ENCODE measurements around the gene FOXP1.

FOXP1 gene

GRCh38 chr3:71564361-71564760 is 19.2 kb downstream of the FOXP1 start:
- TF ChIP-seq ZNF274 (IDR thresholded peaks at IDR 0.05; ENCODE audit: low read depth, low read length) = no peak
- no peak overlapping the region for H3K4me3 ChIP-seq (ENCODE audit: low read length)

DNA sequence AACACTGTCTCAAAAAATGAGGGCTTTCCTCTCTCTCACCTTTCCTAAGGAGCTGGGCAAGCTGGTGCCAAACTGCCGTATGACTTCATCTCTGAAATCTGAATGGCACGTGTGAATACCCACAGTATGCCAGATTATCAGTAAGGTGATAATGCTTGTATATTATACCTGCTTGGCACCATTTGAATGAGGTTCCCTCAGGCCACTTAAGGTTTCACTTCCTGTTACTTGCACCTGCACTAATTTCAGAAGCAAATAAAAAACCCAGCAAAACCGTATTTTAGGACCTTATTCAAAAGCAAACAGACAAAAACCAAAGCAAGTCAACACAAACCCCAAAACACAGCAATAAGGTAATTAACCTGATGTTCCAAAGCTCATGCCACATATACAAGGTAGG is 19.7 kb downstream of the FOXP1 start:
- TF ChIP-seq ZNF274 (IDR thresholded peaks at IDR 0.05; ENCODE audit: low read depth, low read length) = no peak
- H3K4me3 ChIP-seq (ENCODE audit: low read length) = no peak overlapping the region

DNA sequence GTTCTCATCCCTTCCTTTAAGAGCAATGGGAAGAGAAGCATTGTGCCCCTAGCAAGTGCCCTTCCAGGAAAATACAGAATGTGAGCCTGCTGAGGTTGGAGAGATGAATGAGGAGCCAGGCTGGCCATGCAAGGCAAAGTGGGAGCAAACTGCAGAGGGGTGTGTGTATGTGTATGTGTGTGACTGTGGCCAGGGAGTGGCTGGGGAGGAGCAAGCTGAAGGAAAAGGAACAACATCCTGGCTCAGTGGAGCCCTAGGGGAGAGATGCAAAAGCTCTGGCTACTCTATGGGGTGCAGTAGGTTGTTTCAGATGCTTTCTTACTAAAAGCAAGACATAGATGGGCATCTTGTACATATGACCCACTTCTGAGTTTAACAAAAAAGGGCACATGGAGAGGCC is 20.6 kb downstream of the FOXP1 start:
- H3K4me3 ChIP-seq (ENCODE audit: low read length) = no peak overlapping the region
- no peak for TF ChIP-seq ZNF274 (IDR thresholded peaks at IDR 0.05; ENCODE audit: low read depth, low read length)

DNA sequence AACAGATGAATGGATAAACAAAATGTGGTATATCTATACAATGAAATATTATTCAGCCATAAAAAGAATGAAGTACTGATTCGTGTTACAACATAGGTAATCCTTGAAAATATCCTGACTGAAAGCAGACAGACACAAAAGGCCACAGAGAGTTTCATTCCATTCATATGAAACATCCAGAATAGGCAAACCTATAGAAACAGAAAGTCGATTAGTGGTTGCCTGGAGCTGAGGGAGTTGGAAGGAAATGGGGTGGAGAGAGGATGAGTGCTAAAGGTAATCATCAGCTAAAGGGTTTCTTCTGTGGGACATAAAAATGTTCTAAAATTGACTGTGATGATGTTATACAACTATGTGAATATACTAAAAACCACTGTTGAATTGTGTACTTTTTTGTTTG is 22.9 kb downstream of the FOXP1 start:
- TF ChIP-seq ZNF274 (IDR thresholded peaks at IDR 0.05; ENCODE audit: low read depth, low read length) = no peak
- H3K4me3 ChIP-seq (ENCODE audit: low read length) = no peak overlapping the region

GRCh38 chr3:71559578-71560162 is 23.9 kb downstream of the FOXP1 start:
- no peak for TF ChIP-seq ZNF274 (IDR thresholded peaks at IDR 0.05; ENCODE audit: low read depth, low read length)
- H3K4me3 ChIP-seq (ENCODE audit: low read length) = no peak overlapping the region

DNA sequence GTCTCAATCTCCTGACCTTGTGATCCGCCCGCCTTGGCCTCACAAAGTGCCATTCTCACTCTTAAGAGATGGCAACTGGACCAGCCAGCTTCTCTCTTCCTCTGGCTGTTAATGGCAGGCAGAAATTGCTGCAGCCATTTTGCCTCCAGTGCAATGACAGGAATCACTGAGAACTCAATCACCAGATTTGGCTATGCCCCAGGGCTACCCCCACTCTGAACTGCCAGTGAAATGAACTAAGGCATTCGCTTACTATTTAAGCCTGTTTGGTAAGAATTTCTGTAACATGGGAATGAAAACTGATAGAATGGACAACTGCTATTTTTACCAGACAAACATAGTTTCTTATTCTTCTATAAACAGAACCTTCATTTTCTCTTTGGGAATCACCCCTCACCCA is 24.5 kb downstream of the FOXP1 start:
- no peak for TF ChIP-seq ZNF274 (IDR thresholded peaks at IDR 0.05; ENCODE audit: low read depth, low read length)
- H3K4me3 ChIP-seq (ENCODE audit: low read length) = no peak overlapping the region

GRCh38 chr3:71554649-71555048 is 28.9 kb downstream of the FOXP1 start:
- no peak overlapping the region for H3K4me3 ChIP-seq (ENCODE audit: low read length)
- no peak for TF ChIP-seq ZNF274 (IDR thresholded peaks at IDR 0.05; ENCODE audit: low read depth, low read length)

GRCh38 chr3:71551311-71551919 is 32.1 kb downstream of the FOXP1 start:
- TF ChIP-seq ZNF274 (IDR thresholded peaks at IDR 0.05; ENCODE audit: low read depth, low read length) = no peak
- no peak overlapping the region for H3K4me3 ChIP-seq (ENCODE audit: low read length)

DNA sequence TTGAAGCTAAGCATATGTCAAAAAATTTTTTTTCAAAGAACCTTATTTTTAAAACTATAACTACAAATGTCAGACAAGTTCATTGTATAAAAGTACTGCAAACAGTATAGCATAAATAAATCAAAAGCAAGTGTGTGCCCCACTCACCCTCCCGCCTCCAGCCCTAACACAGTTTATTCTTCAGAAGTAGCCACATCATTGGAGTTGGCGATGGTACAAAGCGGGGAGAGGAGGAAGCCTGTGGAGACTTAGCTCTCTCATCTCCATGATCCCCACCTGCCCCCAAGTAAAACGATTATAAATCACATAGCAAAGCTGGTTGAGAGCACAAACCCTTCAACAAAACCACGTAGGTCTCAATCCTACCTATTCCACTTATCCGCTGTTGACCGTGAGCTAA is 33.6 kb downstream of the FOXP1 start:
- no peak for TF ChIP-seq ZNF274 (IDR thresholded peaks at IDR 0.05; ENCODE audit: low read depth, low read length)
- no peak overlapping the region for H3K4me3 ChIP-seq (ENCODE audit: low read length)

DNA sequence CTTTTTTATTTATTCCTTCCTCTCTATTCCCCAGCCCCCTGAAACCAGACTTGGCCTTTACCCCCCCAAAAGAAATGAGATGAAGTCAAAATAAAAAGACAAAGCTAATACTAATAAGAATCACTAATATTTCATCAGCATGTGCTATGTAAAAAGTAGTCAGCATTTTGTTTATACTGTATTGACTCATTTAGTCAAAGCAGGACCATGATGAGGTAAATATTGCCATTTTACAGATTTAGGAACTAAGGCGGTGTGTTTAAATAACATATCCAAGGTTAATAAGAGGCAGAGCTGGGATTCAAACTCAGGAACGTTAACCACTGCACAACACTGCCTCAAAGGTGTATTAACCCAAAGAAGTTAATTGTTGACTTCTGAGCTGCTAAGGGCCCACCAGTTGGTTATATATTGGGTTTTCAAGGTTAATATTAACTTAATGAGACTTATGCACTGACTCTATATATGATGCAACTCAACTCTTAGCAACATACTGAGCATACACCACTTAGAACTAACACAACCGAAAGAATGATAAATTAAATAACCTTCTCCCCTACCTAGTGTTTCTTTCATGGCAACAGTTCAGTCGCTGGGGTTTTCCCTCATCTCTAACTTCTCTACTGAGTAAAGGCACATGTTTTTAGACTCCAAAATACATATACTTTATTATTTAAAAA is 34.7 kb downstream of the FOXP1 start:
- no peak for TF ChIP-seq ZNF274 (IDR thresholded peaks at IDR 0.05; ENCODE audit: low read depth, low read length)

DNA sequence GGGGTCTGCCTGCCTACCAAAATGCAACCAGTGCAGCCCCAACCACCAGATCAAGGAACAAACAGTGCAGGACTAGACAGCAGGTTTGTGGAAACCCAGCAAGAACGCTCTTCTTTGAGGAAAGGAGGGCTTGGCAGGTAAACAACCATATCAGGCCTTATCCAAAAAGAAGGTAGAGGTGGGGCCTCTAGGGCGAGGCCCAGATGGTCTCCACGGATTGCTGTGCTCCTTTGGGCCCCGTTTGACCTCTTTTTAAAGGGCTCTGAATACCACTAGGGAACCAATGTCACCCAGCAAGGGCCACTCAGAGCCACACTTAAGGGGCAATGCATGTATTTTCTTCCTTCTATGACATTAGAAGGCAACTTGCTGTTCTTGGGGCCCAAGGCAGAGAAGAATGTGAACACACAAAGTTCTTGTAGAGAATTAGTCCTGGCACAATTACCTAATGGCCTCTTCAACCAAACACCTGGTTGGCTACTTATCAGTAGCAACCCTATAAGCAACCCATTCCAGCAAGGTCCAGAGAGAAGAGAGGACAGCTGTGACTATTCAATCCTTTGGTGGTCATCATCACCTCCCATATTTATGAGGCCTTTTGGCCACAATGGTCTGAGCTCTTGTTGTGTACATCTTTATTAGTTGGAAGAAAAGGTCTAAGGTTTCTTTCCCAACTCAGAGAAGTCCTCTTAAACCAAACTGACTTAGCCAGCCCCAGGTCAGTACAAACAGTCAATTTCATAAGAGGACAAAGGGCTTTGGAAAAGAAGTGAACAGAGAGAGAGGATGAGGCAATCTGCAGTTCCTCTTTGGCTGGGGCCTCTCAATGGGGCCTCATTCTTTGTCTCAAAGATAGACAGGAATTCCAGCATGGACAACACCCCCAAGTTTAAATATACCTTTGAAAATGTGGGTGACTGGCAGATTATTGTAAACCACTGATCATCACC is 36.0 kb downstream of the FOXP1 start:
- no peak overlapping the region for H3K4me3 ChIP-seq (ENCODE audit: low read length)
- TF ChIP-seq ZNF274 (IDR thresholded peaks at IDR 0.05; ENCODE audit: low read depth, low read length) = no peak

More for the DNA sequence above, 34.7 kb downstream of the FOXP1 start:
- no peak overlapping the region for H3K4me3 ChIP-seq (ENCODE audit: low read length)

GRCh38 chr3:71546821-71547220 is 36.7 kb downstream of the FOXP1 start:
- H3K4me3 ChIP-seq (ENCODE audit: low read length) = no peak overlapping the region
- no peak for TF ChIP-seq ZNF274 (IDR thresholded peaks at IDR 0.05; ENCODE audit: low read depth, low read length)

DNA sequence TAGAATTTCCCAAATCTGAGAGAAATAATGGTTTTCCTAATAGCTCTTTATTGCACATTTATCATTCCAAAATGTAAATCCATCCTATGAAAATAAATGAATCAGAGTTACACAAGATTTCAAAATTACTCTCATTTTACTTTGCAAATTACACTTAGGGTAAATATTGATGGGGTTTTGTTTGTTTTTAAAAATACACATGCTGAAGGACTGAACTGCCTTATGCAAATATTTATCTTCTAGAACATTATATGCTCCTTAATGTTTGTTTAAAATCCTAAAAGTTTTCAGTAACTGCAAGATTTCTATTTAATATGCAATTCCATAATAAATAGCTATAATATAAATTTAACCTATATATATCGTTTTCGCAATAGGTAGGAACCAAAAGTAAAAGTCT is 38.2 kb downstream of the FOXP1 start:
- TF ChIP-seq ZNF274 (IDR thresholded peaks at IDR 0.05; ENCODE audit: low read depth, low read length) = no peak
- no peak overlapping the region for H3K4me3 ChIP-seq (ENCODE audit: low read length)

DNA sequence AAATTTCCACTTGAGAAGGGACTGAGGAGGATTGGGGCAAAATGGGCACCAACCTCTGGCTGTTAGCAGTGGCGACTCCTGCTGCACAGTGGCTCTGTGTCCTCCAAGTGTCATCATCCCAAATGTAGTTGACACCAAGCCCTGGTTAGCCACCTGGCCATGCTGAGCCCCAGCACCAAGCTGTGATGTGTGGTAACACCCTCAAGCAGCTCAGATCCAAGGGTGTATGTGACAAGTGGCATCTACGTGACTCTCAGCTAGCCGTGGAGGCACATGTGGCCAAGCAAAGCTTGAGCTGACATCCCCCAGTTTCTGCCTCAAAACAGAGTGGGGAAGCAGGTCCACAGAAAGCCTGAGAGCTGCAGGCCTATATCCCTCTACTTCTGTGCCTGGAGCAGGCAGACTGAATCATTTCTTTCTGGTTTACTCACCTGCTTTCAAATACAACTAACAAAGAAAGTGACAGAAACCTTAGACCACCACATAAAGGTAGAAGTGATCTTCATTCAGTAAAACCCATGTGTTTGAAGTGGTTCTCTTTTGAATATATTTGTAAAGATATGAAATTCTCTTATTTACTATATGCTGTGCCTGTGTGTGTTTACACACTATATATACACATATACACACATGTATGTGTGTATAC is 40.0 kb downstream of the FOXP1 start:
- no peak for TF ChIP-seq ZNF274 (IDR thresholded peaks at IDR 0.05; ENCODE audit: low read depth, low read length)
- H3K4me3 ChIP-seq (ENCODE audit: low read length) = no peak overlapping the region
